GM19351 (cell line): ENCODE measurements around the gene LILRB1.
A peak's percentile ranks its signal among the peaks of the same experiment; 100 is the strongest.
"Not testable (repeated sequence)": the region's sequence is repeated elsewhere in the genome, so short reads cannot be mapped to it uniquely, and the experiment has no call there.

Experiments
- ATAC-seq: cut with Tn5 transposase; IDR thresholded peaks from one replicate; pipeline ENCODE4 v1.9.1; 2021; ENCODE audit warnings: mild to moderate bottlenecking, moderate library complexity; ENCODE audit not compliant: unreplicated experiment

Gene LILRB1

DNA sequence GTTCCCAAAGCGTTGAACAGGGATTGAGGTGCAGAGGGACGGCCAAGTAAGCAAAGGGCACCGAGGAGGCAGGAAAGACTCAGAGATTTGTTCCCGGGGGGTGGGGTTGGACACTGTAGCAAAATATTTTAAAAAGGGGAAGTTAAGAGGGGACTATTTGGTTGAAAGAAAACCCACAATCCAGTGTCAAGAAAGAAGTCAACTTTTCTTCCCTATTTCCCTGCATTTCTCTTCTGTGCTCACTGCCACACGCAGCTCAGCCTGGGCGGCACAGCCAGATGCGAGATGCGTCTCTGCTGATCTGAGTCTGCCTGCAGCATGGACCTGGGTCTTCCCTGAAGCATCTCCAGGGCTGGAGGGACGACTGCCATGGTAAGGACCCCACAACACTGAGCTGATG lies at the start of gene LILRB1:
Gene LILRB1 (plus strand): TSS at position 223 of the 400 bp plus-strand sequence. CDS start 590 bp downstream, outside the sequence.
- ATAC-seq, result not testable (repeated sequence)

DNA sequence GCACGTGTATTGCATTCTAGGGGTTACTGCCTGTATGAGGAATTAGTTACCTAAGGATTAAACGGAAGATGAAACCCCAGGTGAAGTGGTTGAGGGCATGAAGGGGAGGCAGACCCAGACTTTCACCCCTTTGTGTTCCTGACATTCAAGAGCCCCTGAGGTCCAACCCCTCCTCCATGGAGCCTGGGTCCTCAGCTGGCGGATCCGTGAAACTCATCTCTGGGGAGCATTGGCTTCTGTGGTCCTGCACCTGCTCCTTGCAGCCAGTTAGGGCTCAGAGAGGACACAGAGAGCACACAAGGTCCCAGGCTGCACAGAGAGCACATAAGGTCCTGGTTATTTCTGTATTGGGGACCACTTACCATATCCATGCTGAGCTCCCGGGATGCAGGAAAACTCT lies 43.9 kb upstream of the LILRB1 start:
- no peak for ATAC-seq

DNA sequence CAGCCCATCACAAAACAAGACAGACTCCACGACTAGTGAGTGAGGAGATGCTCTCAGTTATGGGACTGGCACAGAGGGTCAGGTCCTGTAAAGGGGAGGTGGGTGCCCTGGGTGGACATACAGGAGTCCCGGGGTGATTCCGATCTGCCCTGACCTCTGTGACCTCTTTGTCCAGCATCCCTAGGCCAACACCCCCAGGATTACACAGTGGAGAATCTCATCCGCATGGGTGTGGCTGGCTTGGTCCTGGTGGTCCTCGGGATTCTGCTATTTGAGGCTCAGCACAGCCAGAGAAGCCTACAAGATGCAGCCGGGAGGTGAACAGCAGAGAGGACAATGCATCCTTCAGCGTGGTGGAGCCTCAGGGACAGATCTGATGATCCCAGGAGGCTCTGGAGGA lies 43.3 kb upstream of the LILRB1 start:
- ATAC-seq, result no peak

DNA sequence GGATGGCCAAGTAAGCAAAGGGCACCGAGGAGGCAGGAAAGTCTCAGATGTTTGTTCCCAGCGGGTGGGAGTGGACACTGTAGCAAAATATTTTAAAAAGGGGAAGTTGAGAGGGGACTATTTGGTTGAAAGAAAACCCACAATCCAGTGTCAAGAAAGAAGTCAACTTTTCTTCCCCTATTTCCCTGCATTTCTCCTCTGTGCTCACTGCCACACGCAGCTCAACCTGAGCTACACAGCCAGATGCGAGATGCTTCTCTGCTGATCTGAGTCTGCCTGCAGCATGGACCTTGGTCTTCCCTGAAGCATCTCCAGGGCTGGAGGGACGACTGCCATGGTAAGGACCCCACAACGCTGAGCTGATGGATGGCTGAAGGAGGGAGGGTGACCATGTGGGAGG lies 36.8 kb upstream of the LILRB1 start, which contains the start of gene LILRA1:
Gene LILRA1 (plus strand): TSS at position 188 of the 400 bp plus-strand sequence. CDS start 613 bp downstream, outside the sequence.
- ATAC-seq, result not testable (repeated sequence)

DNA sequence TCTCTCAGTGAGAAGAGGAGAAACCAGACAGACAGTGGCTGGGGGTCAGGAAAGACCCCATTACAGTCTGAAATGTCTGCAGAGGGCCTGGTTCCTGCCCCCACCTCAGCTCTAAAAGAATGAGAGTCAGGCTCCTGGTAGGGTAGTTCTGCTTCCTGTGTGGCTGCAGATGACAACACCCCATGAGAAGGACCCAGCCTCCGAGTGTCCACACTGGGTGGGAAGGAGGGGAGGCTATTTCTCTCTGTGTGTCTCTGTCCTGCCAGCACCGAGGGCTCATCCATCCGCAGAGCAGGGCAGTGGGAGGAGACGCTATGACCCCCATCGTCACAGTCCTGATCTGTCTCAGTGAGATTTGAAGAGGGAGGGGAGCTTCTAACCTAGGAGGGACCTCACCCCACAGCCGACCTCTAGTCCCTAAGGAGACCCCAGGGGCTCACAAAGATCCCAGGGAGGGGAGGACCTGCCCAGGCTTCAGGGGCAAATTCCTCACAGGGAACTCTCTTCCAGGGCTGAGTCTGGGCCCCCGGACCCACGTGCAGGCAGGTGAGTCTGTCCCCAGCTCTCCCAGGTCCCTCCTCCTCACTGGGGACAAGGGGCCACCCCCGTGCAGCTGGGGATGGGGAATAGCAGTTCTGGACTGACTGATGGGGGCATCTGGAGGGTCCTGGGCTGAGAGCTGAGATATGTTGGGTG lies 36.2 kb upstream of the LILRB1 start:
- not testable (repeated sequence) for ATAC-seq

DNA sequence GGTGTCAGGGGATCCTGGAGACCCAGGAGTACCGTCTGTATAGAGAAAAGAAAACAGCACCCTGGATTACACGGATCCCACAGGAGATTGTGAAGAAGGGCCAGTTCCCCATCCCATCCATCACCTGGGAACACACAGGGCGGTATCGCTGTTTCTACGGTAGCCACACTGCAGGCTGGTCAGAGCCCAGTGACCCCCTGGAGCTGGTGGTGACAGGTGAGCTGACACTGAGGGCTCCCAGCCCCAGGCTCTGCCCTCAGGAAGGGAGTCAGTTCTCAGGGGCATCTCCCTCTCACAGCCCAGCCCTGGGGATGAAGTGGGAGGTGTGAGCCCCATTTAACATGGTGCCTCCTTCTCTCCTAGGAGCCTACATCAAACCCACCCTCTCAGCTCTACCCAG lies 35.5 kb upstream of the LILRB1 start:
- no peak for ATAC-seq

DNA sequence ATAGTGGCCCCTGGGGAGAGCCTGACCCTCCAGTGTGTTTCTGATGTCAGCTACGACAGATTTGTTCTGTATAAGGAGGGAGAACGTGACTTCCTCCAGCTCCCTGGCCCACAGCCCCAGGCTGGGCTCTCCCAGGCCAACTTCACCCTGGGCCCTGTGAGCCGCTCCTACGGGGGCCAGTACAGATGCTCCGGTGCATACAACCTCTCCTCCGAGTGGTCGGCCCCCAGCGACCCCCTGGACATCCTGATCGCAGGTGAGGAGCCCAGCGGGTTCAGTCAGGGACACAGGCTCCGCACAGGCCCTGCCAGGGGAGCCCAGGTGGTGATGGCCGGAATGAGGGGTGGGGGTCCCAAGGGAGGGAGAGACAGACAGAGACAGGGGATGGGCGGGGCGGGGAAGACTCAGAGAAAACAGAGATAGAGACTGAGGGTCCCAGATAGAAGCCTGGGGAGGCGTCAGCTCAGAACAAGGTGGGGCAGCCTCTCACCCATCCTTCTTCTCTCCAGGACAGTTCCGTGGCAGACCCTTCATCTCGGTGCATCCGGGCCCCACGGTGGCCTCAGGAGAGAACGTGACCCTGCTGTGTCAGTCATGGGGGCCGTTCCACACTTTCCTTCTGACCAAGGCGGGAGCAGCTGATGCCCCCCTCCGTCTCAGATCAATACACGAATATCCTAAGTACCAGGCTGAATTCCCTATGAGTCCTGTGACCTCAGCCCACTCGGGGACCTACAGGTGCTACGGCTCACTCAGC lies 34.4 kb upstream of the LILRB1 start:
- not testable (repeated sequence) for ATAC-seq

DNA sequence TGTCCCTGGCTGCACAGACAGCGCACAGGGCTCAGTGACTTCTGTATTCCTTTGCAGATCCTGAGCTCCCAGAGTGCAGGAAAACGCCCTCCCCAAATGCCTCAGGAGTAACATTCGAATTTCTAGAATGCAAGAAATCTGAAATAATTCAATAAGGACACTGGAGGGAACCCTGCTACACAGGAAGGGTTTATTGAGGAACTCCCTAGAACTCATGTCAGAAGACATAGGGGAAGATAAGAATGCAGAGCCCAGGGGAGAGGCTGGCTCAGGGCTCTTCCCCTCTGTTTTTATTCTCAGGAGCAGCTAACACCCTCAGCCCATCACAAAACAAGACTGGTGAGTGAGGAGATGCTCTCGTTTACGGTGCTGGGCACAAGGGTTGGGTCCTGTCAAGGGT lies 30.1 kb upstream of the LILRB1 start:
- no peak for ATAC-seq

DNA sequence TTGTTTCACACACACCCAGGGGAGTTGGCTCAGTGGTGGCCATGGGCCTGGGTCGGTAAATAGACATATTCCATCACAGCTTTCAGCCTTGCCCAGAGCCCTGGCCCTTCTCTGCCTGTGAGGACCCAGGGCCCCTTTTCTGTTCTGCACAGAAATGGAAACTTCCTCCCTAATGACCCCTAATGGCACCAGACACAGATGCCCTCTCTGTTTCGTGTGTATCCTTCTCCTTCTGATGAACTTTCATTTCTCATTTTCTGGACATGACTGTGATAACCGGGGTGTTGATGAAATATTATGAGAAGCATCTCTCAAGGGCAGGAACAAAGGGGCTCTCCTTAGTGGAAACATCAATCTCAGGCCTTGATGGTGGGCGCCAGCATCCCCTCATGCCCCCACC lies 24.1 kb upstream of the LILRB1 start:
- no peak for ATAC-seq

DNA sequence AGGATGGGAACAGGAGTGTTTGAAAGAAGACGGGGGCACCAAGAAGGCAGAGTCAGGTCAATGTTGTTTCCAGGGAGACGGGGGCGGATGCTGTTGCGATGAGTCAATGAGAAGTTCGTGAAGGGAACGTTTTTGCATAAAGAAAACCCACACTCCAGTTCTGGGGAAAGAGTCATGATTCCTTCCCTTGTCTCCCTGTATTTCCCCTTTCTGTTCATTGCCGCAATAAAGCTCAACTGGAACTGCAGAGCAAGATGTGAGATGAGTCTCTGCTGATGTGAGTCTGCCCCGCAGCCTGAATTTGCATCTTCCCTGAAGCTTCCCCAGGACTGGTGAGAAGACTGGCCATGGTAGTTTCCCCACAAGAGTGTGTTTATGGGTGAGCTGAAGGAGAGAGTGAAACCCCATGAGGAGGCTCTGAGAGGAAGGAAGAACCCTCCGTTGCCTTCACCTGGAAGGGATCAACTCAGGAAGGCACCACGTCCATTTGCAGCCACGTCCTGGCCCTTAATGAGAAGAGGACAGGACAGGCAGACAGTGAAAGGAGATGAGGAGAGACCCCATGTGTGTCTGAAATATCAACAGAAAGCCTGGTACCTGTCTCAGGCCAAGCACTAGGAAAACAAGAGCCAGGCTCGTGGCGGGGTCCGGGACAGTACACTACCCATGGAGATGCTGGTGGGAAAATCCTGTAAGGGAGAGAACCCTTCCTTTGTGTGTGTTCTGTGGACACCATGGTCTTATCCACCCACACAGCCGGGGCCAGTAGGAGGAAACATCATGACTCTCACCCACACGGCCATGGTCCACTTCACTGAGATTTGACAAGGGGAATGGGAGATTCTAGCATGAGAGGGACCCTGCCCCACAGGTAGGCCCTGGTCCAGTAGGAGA lies 23.1 kb upstream of the LILRB1 start:
- ATAC-seq, result no peak

DNA sequence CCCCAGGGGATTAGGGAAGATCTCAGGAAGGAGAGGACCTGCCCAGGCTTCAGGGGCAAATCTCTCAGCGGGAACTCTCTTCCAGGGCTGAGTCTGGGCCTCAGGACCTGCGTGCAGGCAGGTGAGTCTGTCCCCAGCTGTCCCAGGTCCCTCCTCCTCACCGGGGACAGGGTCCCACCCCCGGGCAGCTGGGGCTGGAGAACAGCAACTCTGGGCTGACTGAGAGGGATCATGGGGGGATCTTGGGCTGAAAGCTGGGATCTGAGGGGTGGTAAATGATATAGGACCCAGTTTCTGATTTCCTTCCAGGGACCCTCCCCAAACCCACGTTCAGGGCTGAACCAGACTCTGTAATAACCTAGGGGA lies 22.5 kb upstream of the LILRB1 start:
- ATAC-seq, result no peak

DNA sequence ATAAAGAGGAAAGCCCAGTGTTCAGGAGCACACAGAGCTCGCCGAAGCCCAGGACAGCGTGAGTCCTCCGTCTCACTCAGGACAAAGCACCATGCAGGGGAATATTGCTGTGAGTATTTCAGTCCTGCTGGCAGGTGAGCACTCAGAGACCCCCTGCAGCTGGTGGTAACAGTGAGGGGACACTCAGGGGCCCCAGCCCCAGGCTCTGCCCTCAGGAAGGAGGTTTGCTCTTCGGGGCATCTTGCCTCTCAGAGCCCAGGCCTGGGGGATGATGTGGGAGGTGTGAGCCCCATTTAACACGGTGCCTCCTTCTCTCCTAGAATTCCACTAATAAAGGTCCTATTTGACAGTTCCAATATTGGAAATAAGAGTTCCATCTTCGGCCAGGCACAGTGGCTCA lies 22.1 kb upstream of the LILRB1 start:
- no peak for ATAC-seq

DNA sequence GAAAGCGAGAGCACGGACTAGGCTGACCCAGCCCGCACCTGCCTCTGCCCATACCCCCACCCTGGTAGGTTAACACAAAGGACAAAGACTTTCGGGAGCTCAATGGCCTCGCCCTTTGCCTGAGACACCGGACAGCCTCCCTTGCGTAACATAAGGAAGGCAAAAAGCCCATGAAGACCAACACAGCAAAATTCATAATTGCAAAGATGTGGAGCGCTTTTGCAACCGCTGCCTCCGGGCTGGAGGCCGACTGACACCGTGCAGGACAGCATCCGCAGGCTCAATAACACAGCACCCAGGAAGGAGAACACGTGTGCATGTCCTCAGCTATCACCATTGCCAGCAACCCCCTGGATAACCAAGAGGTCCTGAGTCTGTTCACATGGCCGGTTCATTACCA lies 21.5 kb upstream of the LILRB1 start:
- ATAC-seq, result no peak

DNA sequence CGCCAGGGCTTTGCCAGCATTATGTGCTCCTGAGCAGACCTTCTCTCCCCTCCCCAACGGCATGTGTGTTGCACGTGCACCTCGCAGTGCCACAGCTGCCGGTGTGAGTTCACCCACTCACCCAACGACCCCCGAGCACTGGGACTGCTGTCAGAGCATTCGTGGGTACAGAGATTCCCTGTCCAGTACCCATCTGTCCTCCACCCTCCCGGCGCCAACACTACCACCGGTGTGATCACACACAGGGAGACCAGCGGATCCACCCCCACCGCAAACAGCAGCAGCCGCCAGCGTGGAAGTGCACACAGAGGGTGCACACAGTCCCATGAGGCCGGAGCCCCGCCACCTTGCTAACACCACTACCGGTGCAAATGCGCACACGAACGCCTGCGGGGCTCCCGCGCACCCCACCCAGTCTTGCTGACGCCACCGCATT lies 20.9 kb upstream of the LILRB1 start:
- ATAC-seq, result no peak

DNA sequence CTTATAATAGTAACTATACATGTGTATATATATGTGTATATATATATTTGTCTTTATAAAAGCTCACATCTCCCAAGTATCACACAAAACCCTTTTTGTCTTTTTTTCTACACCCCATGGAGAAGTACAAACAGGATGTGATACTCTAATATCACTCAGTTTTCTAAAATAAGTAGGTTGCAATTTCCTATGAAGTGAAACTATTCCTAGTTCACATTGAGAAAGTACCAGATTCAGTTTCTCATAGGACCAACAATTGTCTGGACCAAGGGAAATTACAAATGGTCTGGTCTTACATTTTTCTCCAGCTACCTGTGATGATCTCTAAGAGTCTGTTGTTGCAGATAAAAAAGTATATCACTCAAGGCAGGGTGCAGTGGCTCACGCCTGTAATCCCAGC lies 17.9 kb upstream of the LILRB1 start:
- ATAC-seq, result no peak

DNA sequence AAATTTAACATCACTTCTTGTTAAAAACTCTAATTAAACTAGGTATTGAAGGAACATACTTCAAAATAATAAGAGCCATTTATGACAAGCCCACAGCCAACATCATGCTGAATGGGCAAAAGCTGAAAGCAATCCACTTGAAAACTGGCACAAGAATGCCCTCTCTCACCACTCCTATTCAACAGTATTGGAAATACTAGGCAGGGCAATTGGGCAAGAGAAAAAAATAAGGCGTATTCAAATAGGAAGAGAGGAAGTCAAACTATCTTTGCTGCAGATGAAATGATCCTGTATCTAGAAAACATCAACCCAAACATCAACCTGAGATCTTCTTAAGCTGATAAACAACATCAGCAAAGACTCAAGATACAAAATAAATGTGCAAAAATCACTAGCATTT lies 15.6 kb upstream of the LILRB1 start:
- ATAC-seq, result no peak

DNA sequence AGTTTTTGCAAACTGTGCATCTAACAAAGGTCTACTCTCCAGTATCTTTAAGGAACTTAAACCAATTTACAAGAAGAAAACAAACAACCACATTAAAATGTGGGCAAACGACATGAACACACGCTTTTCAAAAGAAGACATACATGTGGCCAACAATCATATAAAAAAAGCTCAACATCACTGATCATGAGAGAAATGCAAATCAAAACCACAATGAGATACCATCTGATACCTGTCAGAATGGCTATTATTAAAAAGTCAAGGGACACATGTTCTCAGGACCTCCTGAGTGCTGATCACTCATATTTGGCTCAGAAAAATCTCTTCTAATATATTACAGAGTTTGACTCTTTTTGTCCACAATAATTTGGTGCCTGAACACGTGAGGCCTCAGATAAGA lies 14.2 kb upstream of the LILRB1 start:
- ATAC-seq, result no peak

DNA sequence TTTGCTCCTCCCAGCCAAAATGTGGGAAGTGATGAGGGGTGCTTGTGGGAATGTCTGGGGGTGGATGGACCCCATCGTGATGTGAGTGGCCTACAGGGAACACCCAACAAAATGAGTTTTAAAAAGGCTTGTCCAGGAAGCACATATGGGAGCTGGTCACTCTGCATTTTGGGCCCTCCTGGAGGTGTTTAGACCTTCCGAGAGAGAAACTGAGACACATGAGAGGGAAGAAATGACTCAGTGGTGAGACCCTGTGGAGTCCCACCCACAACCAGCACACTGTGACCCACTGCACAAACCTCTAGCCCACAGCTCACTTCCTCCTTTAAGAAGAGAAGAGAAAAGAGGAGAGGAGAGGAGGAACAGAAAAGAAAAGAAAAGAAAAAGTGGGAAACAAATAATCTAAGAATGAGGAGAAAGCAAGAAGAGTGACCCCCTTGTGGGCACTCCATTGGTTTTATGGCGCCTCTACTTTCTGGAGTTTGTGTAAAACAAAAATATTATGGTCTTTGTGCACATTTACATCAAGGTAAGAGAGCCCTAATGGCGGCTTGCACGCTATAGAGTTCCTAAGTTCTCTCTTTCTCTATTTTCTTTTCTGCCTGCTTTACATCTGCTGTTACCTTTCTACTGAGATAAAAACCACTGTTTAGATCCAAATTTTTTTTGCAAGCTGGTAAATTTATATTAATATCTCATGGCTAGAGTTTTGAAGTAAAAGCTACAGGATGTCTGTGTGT lies 13.3 kb upstream of the LILRB1 start:
- ATAC-seq, result peak; percentile 87

DNA sequence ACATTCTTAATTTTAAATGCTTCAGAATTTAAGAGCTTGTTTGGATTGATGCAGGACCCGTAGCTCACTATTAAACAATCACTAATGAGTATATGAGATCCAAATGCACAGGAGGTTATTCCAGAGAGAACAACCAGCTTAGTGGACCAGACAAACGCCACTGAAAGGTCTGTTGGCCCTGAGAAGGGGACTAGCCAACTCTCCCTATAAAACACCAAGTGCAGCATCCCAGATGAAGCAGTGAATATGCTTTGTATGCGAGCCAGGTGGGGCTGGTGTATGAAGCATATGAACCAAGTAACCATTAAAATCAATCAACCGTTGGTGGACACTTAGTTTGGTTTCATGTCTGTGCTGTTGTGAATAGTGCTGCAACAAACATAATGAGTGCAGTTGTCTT lies 9.8 kb upstream of the LILRB1 start:
- ATAC-seq, result no peak

DNA sequence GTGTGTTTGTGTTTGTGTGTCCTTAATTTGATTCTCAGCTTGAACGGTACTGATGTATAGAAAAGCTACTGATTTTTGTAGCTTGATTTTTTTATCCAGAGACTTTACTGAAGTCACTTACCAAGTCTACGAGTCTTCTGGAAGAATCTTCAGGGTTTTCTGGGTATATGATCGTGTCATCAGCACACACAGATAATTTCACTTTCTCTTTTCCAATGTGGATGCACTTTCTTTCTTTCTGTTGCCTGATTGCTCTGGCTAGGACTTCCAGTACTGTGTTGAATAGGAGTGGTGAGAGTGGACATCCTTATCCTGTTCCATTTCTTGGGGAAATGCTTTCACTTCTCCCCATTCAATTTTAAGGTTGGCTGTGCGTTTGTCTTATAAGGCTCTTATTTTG lies 7.9 kb upstream of the LILRB1 start:
- no peak for ATAC-seq

DNA sequence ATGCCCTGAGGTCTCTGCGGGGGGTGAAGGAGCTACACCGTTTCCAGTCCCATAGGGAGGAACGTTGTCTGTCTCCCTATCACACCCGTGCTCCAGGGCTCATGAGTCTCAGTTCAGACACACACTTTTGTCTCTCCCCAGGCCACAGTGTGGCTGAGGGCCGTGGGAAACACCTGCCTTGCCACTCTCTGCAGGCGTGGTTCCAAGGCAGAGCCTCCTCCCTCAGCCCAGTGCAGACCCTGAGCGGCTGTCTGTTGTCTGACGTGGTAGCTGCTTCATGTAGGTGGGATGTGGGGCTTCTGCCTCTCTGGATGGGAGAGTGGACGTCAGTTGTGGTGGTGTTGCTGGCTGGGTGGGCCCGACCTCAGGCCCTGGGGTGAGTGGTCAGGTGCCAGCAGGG lies 6.0 kb upstream of the LILRB1 start:
- ATAC-seq, result not testable (repeated sequence)
